H1 (cell line): ENCODE data around the gene ZNF277. TPM values are rescaled to one million over a fixed set of nuclear protein-coding genes. Genes with fewer than 3 reads are reported as not detected.

Source experiments
- EP300 ChIP-seq, 2 experiments: IDR thresholded peaks; 1 replicate in 1 of 2; 2 replicates in 1 of 2; pipeline ENCODE4 v1.6.1; 2011 to 2012; ENCODE audit warnings: low read depth in 2 of 2, low read length in 2 of 2, mild to moderate bottlenecking in 2 of 2, borderline replicate concordance in 1 of 2, inconsistent platforms in 1 of 2, moderate library complexity in 1 of 2
- polyA plus RNA-seq, 7 experiments: library from polyadenylated mRNA; depleted of rRNA in 3 of 7; stranded (reverse) in 5 of 7; unstranded in 2 of 7; fragments of >200 nt in 5 of 7; fragments of 200-250 nt in 2 of 7; gene quantifications; 1 replicate in 5 of 7; 2 replicates in 1 of 7; 4 replicates in 1 of 7; pipeline versions ENCODE4 v1.2.1 to v1.2.3, GENCODE V29; 2011 to 2013; ENCODE audit warnings: missing spikeins in 2 of 7, mixed read lengths in 2 of 7
- total RNA-seq: library from RNA; stranded (reverse); fragmentation: NEBNext Ultra II Directional; extraction: Animal tissue kit (Norgen Biotek cat#: 25700); gene quantifications from 2 replicates; pipeline ENCODE4 v1.2.1, GENCODE V29; 2021

Gene ZNF277
- total and polyA plus RNA-seq, 2 of the 8 experiments (the other 6 are each of a cell fraction or from before 2014, with no cell fraction given) = 5.1 to 21.7 TPM

- no peak for TF ChIP-seq EP300 (IDR thresholded peaks at IDR 0.05; ENCODE audit: borderline replicate concordance in 1 of 2, low read depth in 2 of 2, low read length in 2 of 2)
Measured at GRCh38 chr7:112201411-112201810, 5.1 kb upstream of the ZNF277 start (continued).
